Upper lobe of left lung (tissue), 6 donors: ENCODE results near the gene PRL. TPM values are rescaled to one million over a fixed set of nuclear protein-coding genes. Genes with fewer than 3 reads are reported as not detected.

Source experiments
- ATAC-seq, 2 donors: fragments of 200-7000 bp; cut with Tn5 transposase; one replicate each; pipeline ENCODE4 v1.9.1; 2022; ENCODE audit warnings: mild to moderate bottlenecking in 2 of 2, moderate library complexity in 2 of 2; ENCODE audit not compliant: low FRiP score in 2 of 2
- DNase-seq, 2 donors: peaks; one replicate each; pipeline ENCODE4 v3.0.0-alpha.2; 2019 to 2020
- H3K27ac ChIP-seq, 4 donors: fragments of 200-600 bp; sonication (generic); one replicate each; pipeline ENCODE4 v1.5.1; 2016 to 2019
- H3K27me3 ChIP-seq, 4 donors: fragments of 200-600 bp; sonication (generic); one replicate each; pipeline ENCODE4 v1.5.1; 2017 to 2019
- H3K36me3 ChIP-seq, 4 donors: fragments of 200-600 bp; sonication (generic); one replicate each; pipeline ENCODE4 v1.5.1; 2016 to 2019
- H3K4me1 ChIP-seq, 4 donors: fragments of 200-600 bp; sonication (generic); one replicate each; pipeline ENCODE4 v1.5.1; 2018 to 2019
- H3K4me3 ChIP-seq, 4 donors: fragments of 200-600 bp; sonication (generic); one replicate each; pipeline ENCODE4 v1.5.1; 2017 to 2019; ENCODE audit warnings: mild to moderate bottlenecking in 2 of 4, moderate library complexity in 1 of 4
- H3K9me3 ChIP-seq, 4 donors: fragments of 200-600 bp; sonication (generic); one replicate each; pipeline ENCODE4 v1.5.1; 2018 to 2019
- EP300 ChIP-seq, 4 donors: sonication (generic); formaldehyde crosslinking; IDR thresholded peaks; one replicate each; pipeline ENCODE4 v1.5.1; 2017; ENCODE audit warnings: antibody characterized with exemption in 4 of 4, control low read depth in 2 of 4
- POLR2A ChIP-seq, 4 donors: fragments of 450-650 bp; IDR thresholded peaks; one replicate each; pipeline ENCODE4 v1.5.1; 2016 to 2017; ENCODE audit warnings: antibody characterized with exemption in 4 of 4, mild to moderate bottlenecking in 2 of 4
- POLR2AphosphoS5 ChIP-seq, 2 donors: sonication (generic); formaldehyde crosslinking; IDR thresholded peaks; one replicate each; pipeline ENCODE4 v1.5.1; 2017; ENCODE audit warnings: antibody characterized with exemption in 2 of 2
- WGBS, 2 donors: methylation state at CpG; one replicate each; pipeline ENCODE4 v1.1.5; 2017 to 2018; 5-methylcytosine and 5-hydroxymethylcytosine counted together
- total RNA-seq, 6 donors: library from RNA; depleted of rRNA in 4 of 6; stranded (reverse); fragments of >200 nt in 4 of 6; gene quantifications; one replicate each; pipeline versions ENCODE4 v1.1.0 to v1.2.1, GENCODE V29; 2016 to 2021
- TF ChIP-seq, protein P1 (sequence below), 6 experiments: fragments of 450-650 bp in 4 of 6; fragments of 200-600 bp in 2 of 6; sonication (generic) in 2 of 6; IDR thresholded peaks; one replicate each; pipeline ENCODE4 v1.5.1; 2016 to 2019; ENCODE audit warnings: antibody characterized with exemption in 6 of 6
- donor health status: DM: no; HTN: no; CAD: no; lungs with moderate emphysema.
- donor health status: DM: no; HTN: yes; CAD: no; lungs with severe emphysema.

Gene PRL
- total RNA-seq = under 1 TPM in 1 of 6 donors, not detected in 5; 0.14 TPM

DNA sequence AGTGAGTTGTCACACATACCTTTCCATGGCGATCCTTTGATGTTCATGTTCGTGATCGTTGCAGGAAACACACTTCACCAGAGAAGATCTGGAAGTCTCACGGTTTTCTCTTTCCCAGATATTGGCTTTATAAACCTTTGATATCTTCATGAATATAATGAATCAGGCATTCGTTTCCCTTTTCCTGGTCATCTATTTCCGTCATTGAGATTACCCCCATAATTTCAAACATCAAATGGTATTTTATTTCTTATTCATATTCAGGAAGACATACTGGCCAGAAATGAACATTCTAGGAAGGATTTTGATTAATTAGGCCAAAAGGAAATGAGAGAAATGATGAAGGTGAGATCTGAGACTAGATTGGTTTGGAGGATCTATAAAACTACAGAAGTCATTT lies at the start of gene PRL:
Gene PRL, minus strand, starts transcription at position 101 of the 400 bp plus-strand sequence. Its CDS starts 54 bp downstream, at position 47.
- no peaks in the 10 kb centered on the region for H3K27me3 ChIP-seq

DNA sequence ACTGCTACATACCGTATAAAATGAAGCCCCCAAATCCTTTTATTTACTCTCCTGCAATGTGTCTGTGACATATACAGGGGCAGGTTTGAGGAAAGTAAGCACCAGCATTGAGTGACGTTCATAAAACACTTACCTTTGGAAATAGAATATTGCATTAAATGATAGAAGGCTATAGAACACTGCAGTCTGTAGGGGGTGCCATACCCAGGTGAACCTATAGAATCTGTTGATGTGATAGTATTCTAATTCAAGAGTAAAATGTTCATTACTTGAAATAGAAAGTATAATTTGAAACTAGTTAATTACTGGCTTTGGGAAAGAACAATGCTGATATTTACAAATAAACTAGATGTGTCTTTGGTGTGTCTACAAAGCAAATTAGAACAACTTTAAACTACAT lies 47.0 kb upstream of the PRL start:
- no peak for ATAC-seq
- H3K9me3 ChIP-seq = no peaks in the 10 kb centered on the region
- TF ChIP-seq POLR2A (IDR thresholded peaks at IDR 0.05) (no peak), EP300 (IDR thresholded peaks at IDR 0.05) (no peak), POLR2AphosphoS5 (IDR thresholded peaks at IDR 0.05) (no peak)

More for the DNA sequence above, at the start of gene PRL:
- H3K9me3 ChIP-seq = no peaks in the 10 kb centered on the region
- H3K4me3 ChIP-seq = no peak within 1 kb of the TSS
- H3K27ac ChIP-seq = no peak within 1 kb of the TSS
- no peak for TF ChIP-seq POLR2AphosphoS5 (IDR thresholded peaks at IDR 0.05)
- TF ChIP-seq POLR2A (IDR thresholded peaks at IDR 0.05) = no peak
- no peak for TF ChIP-seq EP300 (IDR thresholded peaks at IDR 0.05)
- TF ChIP-seq, protein P1, sequence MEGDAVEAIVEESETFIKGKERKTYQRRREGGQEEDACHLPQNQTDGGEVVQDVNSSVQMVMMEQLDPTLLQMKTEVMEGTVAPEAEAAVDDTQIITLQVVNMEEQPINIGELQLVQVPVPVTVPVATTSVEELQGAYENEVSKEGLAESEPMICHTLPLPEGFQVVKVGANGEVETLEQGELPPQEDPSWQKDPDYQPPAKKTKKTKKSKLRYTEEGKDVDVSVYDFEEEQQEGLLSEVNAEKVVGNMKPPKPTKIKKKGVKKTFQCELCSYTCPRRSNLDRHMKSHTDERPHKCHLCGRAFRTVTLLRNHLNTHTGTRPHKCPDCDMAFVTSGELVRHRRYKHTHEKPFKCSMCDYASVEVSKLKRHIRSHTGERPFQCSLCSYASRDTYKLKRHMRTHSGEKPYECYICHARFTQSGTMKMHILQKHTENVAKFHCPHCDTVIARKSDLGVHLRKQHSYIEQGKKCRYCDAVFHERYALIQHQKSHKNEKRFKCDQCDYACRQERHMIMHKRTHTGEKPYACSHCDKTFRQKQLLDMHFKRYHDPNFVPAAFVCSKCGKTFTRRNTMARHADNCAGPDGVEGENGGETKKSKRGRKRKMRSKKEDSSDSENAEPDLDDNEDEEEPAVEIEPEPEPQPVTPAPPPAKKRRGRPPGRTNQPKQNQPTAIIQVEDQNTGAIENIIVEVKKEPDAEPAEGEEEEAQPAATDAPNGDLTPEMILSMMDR (IDR thresholded peaks at IDR 0.05) = no peak
- no peak for DNase-seq
- H3K36me3 ChIP-seq = no peaks in the 10 kb centered on the region
- H3K4me1 ChIP-seq = no peaks in the 10 kb centered on the region
- WGBS, 2 donors = 93 to 94% methylated on average over 6 of the region's 6 CpGs
- no peak for ATAC-seq

DNA sequence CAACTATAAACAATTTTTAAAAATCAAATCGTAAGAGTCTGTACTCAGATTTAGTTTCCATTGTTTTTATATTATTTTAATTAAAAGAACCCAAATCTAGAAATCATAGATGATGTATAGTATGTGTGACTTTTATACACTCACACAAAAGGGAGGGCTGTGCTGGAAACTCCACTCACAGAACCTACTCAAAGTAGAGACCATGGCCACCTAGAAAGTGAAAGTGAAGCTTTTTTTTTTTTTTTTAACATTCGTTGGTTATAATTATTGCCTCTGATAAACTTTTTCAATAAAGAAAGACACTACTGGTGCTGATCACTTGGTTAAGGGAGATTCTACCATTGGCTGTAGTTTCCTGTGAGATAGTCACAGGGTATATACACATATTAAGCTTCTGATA lies 37.9 kb upstream of the PRL start:
- no peak overlapping the region for H3K27ac ChIP-seq
- no peak overlapping the region for H3K4me3 ChIP-seq
- no peaks in the 10 kb centered on the region for H3K4me1 ChIP-seq
- no peaks in the 10 kb centered on the region for H3K36me3 ChIP-seq
- H3K27me3 ChIP-seq = no peaks in the 10 kb centered on the region
- DNase-seq (no peak), ATAC-seq (no peak)
- H3K9me3 ChIP-seq = no peaks in the 10 kb centered on the region
- WGBS, 2 donors = 48 to 52% methylated on average over 2 of the region's 2 CpGs
- TF ChIP-seq POLR2A (IDR thresholded peaks at IDR 0.05) = no peak

More for the DNA sequence above, 47.0 kb upstream of the PRL start:
- H3K4me3 ChIP-seq = no peak overlapping the region
- no peaks in the 10 kb centered on the region for H3K4me1 ChIP-seq
- DNase-seq = no peak
- 84 to 93% methylated on average over 2 of the region's 2 CpGs for WGBS, 2 donors
- H3K27me3 ChIP-seq = no peaks in the 10 kb centered on the region
- no peaks in the 10 kb centered on the region for H3K36me3 ChIP-seq
- H3K27ac ChIP-seq = no peak overlapping the region

DNA sequence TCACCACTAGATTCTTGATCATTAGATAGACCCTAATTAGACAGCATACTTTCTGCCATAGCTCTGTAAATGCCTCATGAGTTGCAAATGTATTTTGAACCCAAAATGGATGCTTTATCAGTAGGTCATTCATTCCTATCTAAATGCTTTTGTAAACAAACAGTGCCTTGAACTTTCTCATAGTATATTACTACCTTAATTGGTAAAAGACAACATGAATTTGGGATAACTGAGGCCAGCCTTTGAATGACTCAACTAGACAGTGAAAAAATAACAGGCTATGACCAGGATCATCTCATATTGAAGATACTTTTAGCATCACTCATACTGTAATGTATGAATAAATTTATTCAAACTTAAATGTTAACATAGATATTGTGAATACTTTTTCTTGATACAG lies 37.0 kb upstream of the PRL start:
- Histone ChIP-seq H3K4me1 (no peaks in the 10 kb centered on the region), H3K36me3 (no peaks in the 10 kb centered on the region), H3K27ac (no peak overlapping the region), H3K27me3 (no peaks in the 10 kb centered on the region), H3K4me3 (no peak overlapping the region), H3K9me3 (no peaks in the 10 kb centered on the region)
- no peak for TF ChIP-seq POLR2A (IDR thresholded peaks at IDR 0.05)
- no peak for TF ChIP-seq POLR2AphosphoS5 (IDR thresholded peaks at IDR 0.05)
- TF ChIP-seq EP300 (IDR thresholded peaks at IDR 0.05) = no peak
- TF ChIP-seq, protein P1 (IDR thresholded peaks at IDR 0.05) = no peak
- ATAC-seq (no peak), DNase-seq (no peak)

DNA sequence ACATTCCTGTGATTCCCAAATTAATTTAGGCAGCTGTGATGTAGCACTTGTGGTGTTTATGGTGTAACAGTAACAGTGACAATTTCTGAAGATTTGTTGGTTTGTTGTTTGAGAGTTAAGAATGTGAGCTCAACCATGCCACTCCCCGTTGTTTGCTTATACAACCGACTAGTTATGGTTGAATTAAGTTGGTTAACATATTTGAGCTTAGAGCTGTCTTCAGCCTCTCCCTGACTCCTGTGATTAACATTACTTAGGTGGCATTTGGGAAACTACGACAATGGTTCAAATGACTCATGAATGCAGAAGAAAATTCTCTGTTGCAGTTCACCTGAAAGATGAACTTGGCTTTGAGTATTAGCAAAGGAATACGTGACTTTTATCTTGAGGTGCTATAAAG lies 35.9 kb upstream of the PRL start:
- Histone ChIP-seq H3K9me3 (no peaks in the 10 kb centered on the region), H3K4me1 (no peaks in the 10 kb centered on the region), H3K27me3 (no peaks in the 10 kb centered on the region), H3K36me3 (no peaks in the 10 kb centered on the region), H3K4me3 (no peak overlapping the region), H3K27ac (no peak overlapping the region)
- no peak for DNase-seq
- WGBS, 2 donors = 87 to 89% methylated on average over 4 of the region's 4 CpGs
- TF ChIP-seq POLR2AphosphoS5 (IDR thresholded peaks at IDR 0.05) (no peak), EP300 (IDR thresholded peaks at IDR 0.05) (no peak), POLR2A (IDR thresholded peaks at IDR 0.05) (no peak)
- TF ChIP-seq, protein P1 (IDR thresholded peaks at IDR 0.05) = no peak
- no peak for ATAC-seq

DNA sequence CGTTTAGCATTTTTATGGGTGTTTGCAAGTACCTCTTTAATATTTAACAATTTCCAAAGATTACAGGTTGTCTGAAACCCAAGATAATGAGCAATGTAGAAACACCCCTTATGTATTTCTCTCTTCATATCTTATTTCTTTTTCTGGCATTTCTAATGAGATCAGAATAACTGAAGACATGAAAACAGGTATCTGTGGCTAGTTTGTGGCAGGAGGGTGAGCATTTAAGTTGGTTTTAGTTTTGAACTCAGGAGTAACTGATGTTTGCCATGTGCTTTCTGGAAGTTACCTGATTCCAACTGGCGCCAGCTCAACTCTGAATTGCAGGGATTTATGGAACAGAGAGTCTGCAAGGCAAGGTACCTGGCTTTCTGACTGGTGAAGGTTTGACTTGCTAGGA lies 35.4 kb upstream of the PRL start:
- ATAC-seq (no peak), DNase-seq (no peak)
- H3K27ac ChIP-seq = no peak overlapping the region
- no peaks in the 10 kb centered on the region for H3K4me1 ChIP-seq
- no peaks in the 10 kb centered on the region for H3K36me3 ChIP-seq
- no peak overlapping the region for H3K4me3 ChIP-seq
- no peaks in the 10 kb centered on the region for H3K9me3 ChIP-seq
- no peaks in the 10 kb centered on the region for H3K27me3 ChIP-seq
- TF ChIP-seq, protein P1 (IDR thresholded peaks at IDR 0.05) = no peak
- no peak for TF ChIP-seq EP300 (IDR thresholded peaks at IDR 0.05)
- no peak for TF ChIP-seq POLR2AphosphoS5 (IDR thresholded peaks at IDR 0.05)
- no peak for TF ChIP-seq POLR2A (IDR thresholded peaks at IDR 0.05)
- 73 to 90% methylated on average over 2 of the region's 2 CpGs for WGBS, 2 donors
